ENCODE results near the gene EPHB1.

EPHB1 gene

DNA sequence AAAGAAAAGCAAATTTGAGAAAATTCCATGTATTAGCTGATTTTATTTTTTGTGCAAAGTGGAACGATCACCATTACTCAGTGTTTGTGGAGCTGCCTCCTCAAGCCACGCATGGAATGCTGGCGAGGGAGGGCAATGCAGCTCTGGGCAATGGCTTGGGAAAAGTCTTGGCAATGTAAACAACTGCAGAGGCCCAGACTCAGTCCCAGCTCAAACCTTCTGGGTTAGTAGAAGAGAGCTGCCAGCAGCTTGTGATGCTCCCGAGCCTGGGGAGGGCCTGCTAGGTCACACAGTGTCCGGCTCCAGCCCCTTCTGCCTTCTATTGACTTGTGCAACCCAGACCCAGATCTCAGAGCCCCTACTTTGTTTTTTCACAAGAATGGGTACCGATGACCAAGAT, 4.3 kb downstream of the EPHB1 start:
- no peak overlapping the region for H3K9ac ChIP-seq (ENCODE audit: low read length)
- no peak overlapping the region for H3K4me3 ChIP-seq (ENCODE audit: low read depth in 1 of 2, low read length in 2 of 2)
- no peak overlapping the region for H3K27ac ChIP-seq (ENCODE audit: low read depth, low read length)
- H3K36me3 ChIP-seq (ENCODE audit: insufficient read depth, low read length), result no peaks in the 10 kb centered on the region
- H3K4me1 ChIP-seq (ENCODE audit: insufficient read depth, low read length), result peaks cover 7% of the 10 kb centered on the region
- H3K27me3 ChIP-seq (ENCODE audit: control insufficient read depth in 1 of 2, insufficient read depth in 2 of 2, low read length in 2 of 2), result peaks cover 0 to 27% of the 10 kb centered on the region in 2 donors
- H3K9me3 ChIP-seq (ENCODE audit: low read length), result no peaks in the 10 kb centered on the region

DNA sequence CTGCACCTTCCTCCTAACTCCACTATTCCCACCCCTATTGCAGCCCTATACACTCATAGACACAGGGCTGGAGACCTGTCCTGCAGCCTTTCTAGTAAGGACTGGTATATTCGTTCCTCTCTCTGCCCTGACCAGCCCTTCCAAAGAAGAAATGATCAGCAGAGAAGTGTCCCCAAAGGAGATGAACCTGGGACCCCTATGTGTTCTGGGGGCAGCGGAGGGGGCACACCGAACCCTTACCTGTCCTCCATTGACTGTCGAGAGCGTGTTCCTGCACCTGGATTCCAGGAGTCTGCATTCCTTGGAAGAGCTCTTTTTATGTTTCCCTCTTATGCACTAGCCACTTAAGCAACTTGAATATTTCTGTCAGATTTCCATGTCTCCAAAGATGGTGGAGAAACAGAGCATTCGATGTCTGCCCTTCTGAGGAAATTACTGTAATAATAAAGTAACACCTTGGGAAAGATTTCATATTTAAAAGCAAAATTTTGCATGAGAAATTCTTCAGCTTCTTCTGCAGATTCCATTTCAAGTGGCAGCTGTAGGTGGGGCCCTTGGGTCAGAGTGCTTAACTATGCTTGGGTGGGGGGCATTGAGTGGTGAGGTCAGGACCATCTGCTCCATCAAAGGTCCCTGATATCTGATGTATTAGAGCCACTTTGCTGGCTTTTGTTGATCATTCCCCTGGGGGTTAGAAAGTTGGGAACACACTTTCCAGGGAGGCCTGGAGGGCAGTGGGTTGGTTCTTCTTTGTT, 6.3 kb downstream of the EPHB1 start:
- H3K4me1 ChIP-seq (ENCODE audit: insufficient read depth, low read length), result peaks cover 7% of the 10 kb centered on the region
- H3K4me3 ChIP-seq (ENCODE audit: low read depth in 1 of 2, low read length in 2 of 2), result no peak overlapping the region
- no peak overlapping the region for H3K9ac ChIP-seq (ENCODE audit: low read length)
- H3K36me3 ChIP-seq (ENCODE audit: insufficient read depth, low read length), result no peaks in the 10 kb centered on the region
- no peak overlapping the region for H3K27ac ChIP-seq (ENCODE audit: low read depth, low read length)
- H3K9me3 ChIP-seq (ENCODE audit: low read length), result no peaks in the 10 kb centered on the region
- peaks cover 0 to 17% of the 10 kb centered on the region in 2 donors for H3K27me3 ChIP-seq (ENCODE audit: control insufficient read depth in 1 of 2, insufficient read depth in 2 of 2, low read length in 2 of 2)

DNA sequence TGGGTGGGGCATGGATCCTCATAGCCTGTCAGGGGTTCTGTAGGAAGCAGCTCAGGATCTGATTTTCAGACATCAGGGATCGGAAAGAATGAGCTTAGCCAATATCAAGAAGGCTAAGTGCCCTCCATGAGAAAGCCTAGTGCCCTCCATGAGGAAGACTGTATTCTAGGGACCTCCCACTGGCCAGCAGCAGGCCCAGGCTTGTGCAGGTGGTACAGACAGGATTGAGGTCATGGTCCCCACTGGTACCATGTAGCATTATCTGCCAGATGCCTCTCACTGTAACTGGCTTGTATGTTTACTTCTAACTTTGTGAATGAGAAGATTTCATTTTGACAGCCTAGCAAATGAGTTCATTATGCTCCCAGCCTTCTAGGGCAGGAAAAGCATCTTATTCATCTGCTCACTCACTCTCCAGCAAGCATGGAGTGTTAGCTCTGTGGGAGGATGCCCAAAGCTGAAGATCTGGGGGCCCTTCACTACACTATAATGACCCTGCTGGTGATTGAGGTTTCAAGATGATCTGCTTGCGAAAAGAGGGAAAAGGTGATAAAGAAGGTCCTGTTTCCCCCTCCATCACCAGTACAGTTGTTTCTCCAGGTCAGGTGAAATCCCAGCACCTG, 7.5 kb downstream of the EPHB1 start:
- H3K9me3 ChIP-seq (ENCODE audit: low read length), result no peaks in the 10 kb centered on the region
- no peak overlapping the region for H3K9ac ChIP-seq (ENCODE audit: low read length)
- H3K4me1 ChIP-seq (ENCODE audit: insufficient read depth, low read length), result peaks cover 7% of the 10 kb centered on the region
- H3K36me3 ChIP-seq (ENCODE audit: insufficient read depth, low read length), result no peaks in the 10 kb centered on the region
- no peak overlapping the region for H3K4me3 ChIP-seq (ENCODE audit: low read depth in 1 of 2, low read length in 2 of 2)
- peaks cover 0 to 7% of the 10 kb centered on the region in 2 donors for H3K27me3 ChIP-seq (ENCODE audit: control insufficient read depth in 1 of 2, insufficient read depth in 2 of 2, low read length in 2 of 2)
- H3K27ac ChIP-seq (ENCODE audit: low read depth, low read length), result no peak overlapping the region

DNA sequence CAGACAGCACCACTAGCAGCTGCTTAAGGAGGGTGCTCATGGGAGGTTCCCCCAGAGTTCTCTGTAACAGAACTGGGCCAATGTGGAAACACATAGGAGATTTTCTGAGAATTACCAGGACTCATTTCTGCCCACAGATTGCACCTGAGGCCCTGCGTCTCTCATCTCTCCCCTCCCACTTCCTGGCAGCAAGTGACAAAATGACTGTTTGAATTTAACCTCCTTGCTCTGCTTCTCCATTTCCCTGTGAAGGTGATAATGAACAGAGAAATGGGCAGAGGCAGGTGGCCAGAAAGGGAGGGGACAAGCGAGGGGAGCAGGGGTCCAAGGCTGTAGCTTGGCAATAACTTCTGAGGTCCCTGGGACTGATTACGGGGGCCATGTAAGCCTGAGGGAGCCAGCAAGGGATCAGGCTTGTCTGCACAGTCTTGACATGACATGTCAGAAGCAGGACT, 8.0 kb downstream of the EPHB1 start:
- Histone ChIP-seq H3K4me1 (ENCODE audit: insufficient read depth, low read length) (peaks cover 7% of the 10 kb centered on the region), H3K27me3 (ENCODE audit: control insufficient read depth in 1 of 2, insufficient read depth in 2 of 2, low read length in 2 of 2) (peaks cover 0 to 2% of the 10 kb centered on the region in 2 donors)

DNA sequence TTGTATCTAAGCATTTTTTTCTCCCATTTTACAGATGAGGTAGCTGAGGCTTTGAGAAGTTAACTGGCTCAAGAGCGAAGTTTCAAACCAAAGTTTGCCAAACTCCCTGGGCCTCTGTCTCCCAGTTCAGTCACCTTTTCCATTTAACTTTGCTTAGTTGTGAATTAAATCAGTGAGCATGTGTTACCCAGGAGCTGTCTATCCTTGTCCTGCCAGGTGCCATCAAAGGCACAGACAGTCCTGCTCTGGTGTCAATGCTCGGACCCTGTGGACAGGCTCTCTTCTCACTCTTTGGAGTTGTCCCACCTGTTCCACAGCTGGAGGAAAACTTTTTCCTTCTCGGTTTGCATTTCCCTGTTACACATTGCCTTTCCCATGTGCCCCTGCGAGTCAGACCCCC, 8.6 kb downstream of the EPHB1 start:
- H3K9ac ChIP-seq (ENCODE audit: low read length), result no peak overlapping the region
- peaks cover 7% of the 10 kb centered on the region for H3K4me1 ChIP-seq (ENCODE audit: insufficient read depth, low read length)
- no peaks in the 10 kb centered on the region for H3K9me3 ChIP-seq (ENCODE audit: low read length)
- no peaks in the 10 kb centered on the region for H3K27me3 ChIP-seq (ENCODE audit: control insufficient read depth in 1 of 2, insufficient read depth in 2 of 2, low read length in 2 of 2)
- no peak overlapping the region for H3K4me3 ChIP-seq (ENCODE audit: low read depth in 1 of 2, low read length in 2 of 2)
- no peaks in the 10 kb centered on the region for H3K36me3 ChIP-seq (ENCODE audit: insufficient read depth, low read length)
- H3K27ac ChIP-seq (ENCODE audit: low read depth, low read length), result no peak overlapping the region

More for the DNA sequence above, 8.0 kb downstream of the EPHB1 start:
- Histone ChIP-seq H3K4me3 (ENCODE audit: low read depth in 1 of 2, low read length in 2 of 2) (no peak overlapping the region), H3K9me3 (ENCODE audit: low read length) (no peaks in the 10 kb centered on the region), H3K36me3 (ENCODE audit: insufficient read depth, low read length) (no peaks in the 10 kb centered on the region), H3K9ac (ENCODE audit: low read length) (no peak overlapping the region), H3K27ac (ENCODE audit: low read depth, low read length) (no peak overlapping the region)

DNA sequence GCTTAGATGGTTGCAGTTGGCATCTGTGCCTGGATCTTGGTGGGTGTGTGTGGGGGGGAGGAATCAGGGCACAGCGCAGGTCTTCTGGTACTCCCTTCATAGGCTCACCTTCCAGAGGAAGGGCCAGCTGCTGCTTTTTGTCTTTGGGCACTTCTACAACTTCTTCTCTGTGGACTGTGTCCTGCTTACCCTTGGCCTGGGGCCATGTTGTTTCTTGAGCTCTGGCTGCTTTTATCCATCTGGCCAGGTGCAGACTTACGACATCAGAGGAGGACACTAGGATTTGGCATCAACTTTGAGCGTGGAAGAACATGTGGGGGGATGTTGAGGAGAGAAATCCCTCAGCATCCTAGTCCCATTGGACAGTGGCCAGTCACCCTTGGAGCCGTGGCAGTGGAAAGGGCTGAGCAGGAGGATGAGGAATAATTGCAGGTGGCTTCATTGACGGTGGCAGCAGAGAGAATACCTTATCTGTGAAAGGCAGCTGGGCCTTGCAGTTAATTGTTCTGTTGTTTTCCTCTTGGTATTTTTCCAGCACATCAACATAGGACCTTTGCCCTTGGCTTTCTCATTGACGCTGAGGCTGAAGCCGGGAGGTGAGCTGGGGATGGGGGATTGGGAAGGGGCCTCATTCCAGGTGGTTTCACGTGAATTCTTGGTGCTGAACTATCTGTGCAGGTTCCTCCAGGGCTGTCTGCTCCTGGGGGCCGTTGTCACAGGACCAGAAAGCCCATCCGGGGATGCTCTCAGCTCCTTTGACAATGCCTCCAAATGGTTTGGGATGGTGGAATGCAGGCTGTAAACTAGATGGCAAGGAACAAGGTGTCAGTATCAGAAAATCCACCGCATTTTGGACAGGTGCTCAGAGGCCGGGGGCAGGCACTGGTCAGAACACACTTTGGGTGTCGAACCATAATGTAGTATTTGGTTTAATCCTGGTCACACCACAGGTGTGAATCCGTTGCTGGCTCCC, 9.7 kb downstream of the EPHB1 start:
- Histone ChIP-seq H3K9ac (ENCODE audit: low read length) (no peak overlapping the region), H3K4me1 (ENCODE audit: insufficient read depth, low read length) (no peaks in the 10 kb centered on the region), H3K36me3 (ENCODE audit: insufficient read depth, low read length) (no peaks in the 10 kb centered on the region), H3K4me3 (ENCODE audit: low read depth in 1 of 2, low read length in 2 of 2) (no peak overlapping the region), H3K27ac (ENCODE audit: low read depth, low read length) (no peak overlapping the region), H3K27me3 (ENCODE audit: control insufficient read depth in 1 of 2, insufficient read depth in 2 of 2, low read length in 2 of 2) (no peaks in the 10 kb centered on the region), H3K9me3 (ENCODE audit: low read length) (no peaks in the 10 kb centered on the region)

DNA sequence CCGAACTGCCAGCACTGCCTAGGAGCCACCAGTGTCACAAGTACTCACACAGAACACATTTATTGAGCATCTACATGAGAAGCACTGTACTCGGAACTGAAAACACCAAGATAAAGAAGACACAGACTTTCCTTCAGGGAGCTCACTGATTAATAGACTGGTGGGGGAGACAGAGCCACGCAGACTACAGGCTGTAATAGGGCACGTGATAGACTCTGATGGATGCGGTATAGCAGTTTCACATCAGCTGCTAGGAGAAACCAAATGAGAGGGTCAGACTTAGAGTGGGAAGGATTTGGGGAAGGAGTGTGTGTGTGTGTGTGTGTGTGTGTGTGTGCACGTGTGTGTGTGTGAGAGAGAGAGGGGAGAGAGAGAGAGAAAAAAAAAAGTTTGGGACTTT, 12.1 kb downstream of the EPHB1 start:
- Histone ChIP-seq H3K27me3 (ENCODE audit: control insufficient read depth in 1 of 2, insufficient read depth in 2 of 2, low read length in 2 of 2) (no peaks in the 10 kb centered on the region), H3K4me3 (ENCODE audit: low read depth in 1 of 2, low read length in 2 of 2) (no peak overlapping the region), H3K27ac (ENCODE audit: low read depth, low read length) (no peak overlapping the region)

DNA sequence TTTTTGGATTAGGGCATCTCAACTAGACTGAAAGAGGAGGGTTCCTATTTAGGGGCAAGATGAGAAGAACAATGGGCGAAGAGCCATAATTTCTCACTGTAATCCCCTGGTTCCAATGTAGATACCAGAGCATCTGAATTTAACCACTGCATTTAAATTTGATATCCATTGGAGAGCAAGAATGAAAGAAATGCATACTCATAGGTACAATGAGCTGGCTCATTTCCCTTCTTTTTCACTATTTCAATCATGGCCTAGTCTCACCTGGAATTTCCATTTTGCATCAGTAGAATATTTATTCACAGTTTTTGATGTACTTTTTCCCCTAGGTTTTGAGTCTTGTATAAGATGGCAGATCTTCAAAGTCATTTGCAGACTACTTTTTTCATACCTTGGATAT, 13.8 kb downstream of the EPHB1 start:
- H3K27me3 ChIP-seq (ENCODE audit: control insufficient read depth in 1 of 2, insufficient read depth in 2 of 2, low read length in 2 of 2), result no peaks in the 10 kb centered on the region
- no peak overlapping the region for H3K9ac ChIP-seq (ENCODE audit: low read length)
- no peaks in the 10 kb centered on the region for H3K36me3 ChIP-seq (ENCODE audit: insufficient read depth, low read length)
- no peak overlapping the region for H3K27ac ChIP-seq (ENCODE audit: low read depth, low read length)
- H3K9me3 ChIP-seq (ENCODE audit: low read length), result no peaks in the 10 kb centered on the region
- H3K4me1 ChIP-seq (ENCODE audit: insufficient read depth, low read length), result no peaks in the 10 kb centered on the region
- H3K4me3 ChIP-seq (ENCODE audit: low read depth in 1 of 2, low read length in 2 of 2), result no peak overlapping the region

More for the DNA sequence above, 12.1 kb downstream of the EPHB1 start:
- no peaks in the 10 kb centered on the region for H3K36me3 ChIP-seq (ENCODE audit: insufficient read depth, low read length)
- no peaks in the 10 kb centered on the region for H3K9me3 ChIP-seq (ENCODE audit: low read length)
- H3K4me1 ChIP-seq (ENCODE audit: insufficient read depth, low read length), result no peaks in the 10 kb centered on the region
- H3K9ac ChIP-seq (ENCODE audit: low read length), result no peak overlapping the region

DNA sequence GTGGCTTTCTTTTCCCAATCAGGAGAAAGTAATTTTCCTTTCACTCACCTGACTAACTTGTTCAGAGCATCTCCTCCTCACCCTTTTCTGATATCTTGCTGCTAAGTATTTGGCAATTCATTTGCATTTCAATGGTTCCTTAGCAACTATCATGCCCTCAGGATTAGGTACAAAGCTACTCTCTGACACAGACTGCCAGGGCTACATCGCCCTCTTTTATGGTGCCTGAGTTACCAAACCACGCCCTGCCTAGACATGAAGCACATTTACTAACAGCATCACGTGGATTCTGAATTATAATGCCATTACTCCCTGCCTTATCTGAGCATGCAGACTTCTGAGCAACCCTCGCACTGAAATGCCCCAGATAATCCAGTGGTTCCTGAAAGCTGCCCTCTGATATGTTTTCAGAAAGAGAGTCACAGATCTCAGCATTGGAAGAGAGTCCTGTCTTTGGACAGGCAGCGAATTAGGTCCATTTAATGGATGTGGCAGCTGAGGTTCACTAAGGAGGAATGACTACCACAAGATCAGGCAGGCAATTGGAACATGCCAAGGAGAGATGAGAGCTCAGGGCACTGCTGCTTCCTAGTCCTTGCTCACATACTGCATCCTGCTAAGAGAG, 14.5 kb downstream of the EPHB1 start:
- Histone ChIP-seq H3K9ac (ENCODE audit: low read length) (no peak overlapping the region), H3K36me3 (ENCODE audit: insufficient read depth, low read length) (no peaks in the 10 kb centered on the region), H3K4me3 (ENCODE audit: low read depth in 1 of 2, low read length in 2 of 2) (no peak overlapping the region), H3K4me1 (ENCODE audit: insufficient read depth, low read length) (no peaks in the 10 kb centered on the region), H3K9me3 (ENCODE audit: low read length) (no peaks in the 10 kb centered on the region), H3K27ac (ENCODE audit: low read depth, low read length) (no peak overlapping the region), H3K27me3 (ENCODE audit: control insufficient read depth in 1 of 2, insufficient read depth in 2 of 2, low read length in 2 of 2) (no peaks in the 10 kb centered on the region)

DNA sequence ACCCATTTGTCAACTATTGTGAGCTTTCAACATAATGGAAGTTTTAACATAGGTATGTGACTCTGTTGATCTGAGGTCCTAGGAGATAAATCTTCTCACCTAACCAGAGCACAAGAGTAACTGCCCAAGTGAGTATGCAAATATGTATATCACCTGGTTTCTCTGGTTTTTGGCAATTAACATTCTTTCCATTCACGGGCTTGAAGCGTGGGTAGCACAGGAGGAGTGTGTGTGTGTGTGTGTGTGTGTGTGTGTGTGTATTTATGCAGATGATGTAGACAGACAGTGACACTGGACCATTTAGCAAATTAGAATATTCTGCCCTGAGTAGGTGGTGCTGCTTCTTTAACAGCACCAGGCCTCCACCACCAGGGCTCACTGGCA, 15.0 kb downstream of the EPHB1 start:
- no peaks in the 10 kb centered on the region for H3K9me3 ChIP-seq (ENCODE audit: low read length)
- no peak overlapping the region for H3K4me3 ChIP-seq (ENCODE audit: low read depth in 1 of 2, low read length in 2 of 2)
- H3K27ac ChIP-seq (ENCODE audit: low read depth, low read length), result no peak overlapping the region
- no peak overlapping the region for H3K9ac ChIP-seq (ENCODE audit: low read length)
- H3K27me3 ChIP-seq (ENCODE audit: control insufficient read depth in 1 of 2, insufficient read depth in 2 of 2, low read length in 2 of 2), result no peaks in the 10 kb centered on the region
- no peaks in the 10 kb centered on the region for H3K4me1 ChIP-seq (ENCODE audit: insufficient read depth, low read length)
- no peaks in the 10 kb centered on the region for H3K36me3 ChIP-seq (ENCODE audit: insufficient read depth, low read length)

DNA sequence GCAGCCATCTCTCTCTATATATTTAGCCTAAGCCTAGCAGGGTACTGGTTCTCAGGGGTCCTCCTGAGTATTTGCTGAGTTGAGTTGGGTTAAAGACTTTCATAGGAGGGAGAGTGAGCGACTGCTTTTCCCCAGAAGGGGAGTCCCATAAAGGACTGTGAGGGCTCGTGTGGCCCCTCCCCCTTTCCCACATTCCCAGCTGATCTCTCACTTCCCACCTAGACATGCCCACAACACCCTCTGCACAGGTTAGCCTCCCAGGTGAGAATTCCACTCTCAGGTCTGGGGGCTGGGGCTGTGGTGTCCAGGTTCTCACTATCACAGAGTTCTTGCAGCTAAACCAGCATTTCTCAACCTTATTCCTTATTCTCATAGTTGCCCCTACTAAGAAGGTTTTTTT, 15.8 kb downstream of the EPHB1 start:
- Histone ChIP-seq H3K9ac (ENCODE audit: low read length) (no peak overlapping the region), H3K9me3 (ENCODE audit: low read length) (no peaks in the 10 kb centered on the region), H3K27ac (ENCODE audit: low read depth, low read length) (no peak overlapping the region)

More for the DNA sequence above, 15.8 kb downstream of the EPHB1 start:
- H3K4me3 ChIP-seq (ENCODE audit: low read depth in 1 of 2, low read length in 2 of 2), result no peak overlapping the region
- H3K27me3 ChIP-seq (ENCODE audit: control insufficient read depth in 1 of 2, insufficient read depth in 2 of 2, low read length in 2 of 2), result no peaks in the 10 kb centered on the region
- no peaks in the 10 kb centered on the region for H3K36me3 ChIP-seq (ENCODE audit: insufficient read depth, low read length)
- H3K4me1 ChIP-seq (ENCODE audit: insufficient read depth, low read length), result no peaks in the 10 kb centered on the region

Data from muscle layer of colon (tissue), 2 donors.